GM18867 (cell line): ENCODE data around the gene GCG.

ENCODE experiments used
- ATAC-seq: cut with Tn5 transposase; IDR thresholded peaks from one replicate; pipeline ENCODE4 v1.9.1; 2021; ENCODE audit warnings: mild to moderate bottlenecking, moderate library complexity; ENCODE audit not compliant: unreplicated experiment

Gene GCG

GRCh38 chr2:162106146-162106551, 45.9 kb downstream of the GCG start:
- ATAC-seq: no peak

GRCh38 chr2:162103443-162104009, 48.5 kb downstream of the GCG start:
- ATAC-seq: no peak

GRCh38 chr2:162100579-162100978, 51.5 kb downstream of the GCG start:
- no peak for ATAC-seq

- no peak for ATAC-seq
These were observed 52.2 kb downstream of the GCG start for GRCh38 chr2:162099836-162100235.
